HUES48 (cell line): ENCODE data around the gene FOSB.
A peak's percentile ranks its signal among the peaks of the same experiment; 100 is the strongest.

ENCODE experiments used
- H3K27ac ChIP-seq: one replicate; pipeline ENCODE4 v1.7.0; 2013; ENCODE audit warnings: low read depth, low read length, inconsistent platforms
- H3K27me3 ChIP-seq: 2 replicates; pipeline ENCODE4 v1.6.1; 2013; ENCODE audit warnings: mild to moderate bottlenecking, low read length; ENCODE audit not compliant: control insufficient read depth, insufficient read depth
- H3K36me3 ChIP-seq: 2 replicates; pipeline ENCODE4 v1.6.1; 2013; ENCODE audit warnings: low read length; ENCODE audit not compliant: control insufficient read depth, insufficient read depth
- H3K4me1 ChIP-seq: 2 replicates; pipeline ENCODE4 v1.6.1; 2013; ENCODE audit warnings: mild to moderate bottlenecking, low read length; ENCODE audit not compliant: control insufficient read depth, insufficient read depth
- H3K4me3 ChIP-seq: 2 replicates; pipeline ENCODE4 v1.5.1; 2013; ENCODE audit warnings: mild to moderate bottlenecking, low read depth, low read length
- H3K9ac ChIP-seq: 2 replicates; pipeline ENCODE4 v1.6.1; 2013; ENCODE audit warnings: mild to moderate bottlenecking, low read depth, low read length, moderate library complexity
- H3K9me3 ChIP-seq: 2 replicates; pipeline ENCODE4 v1.6.1; 2013; ENCODE audit warnings: low read length; ENCODE audit not compliant: control insufficient read depth, insufficient read depth

FOSB gene

DNA sequence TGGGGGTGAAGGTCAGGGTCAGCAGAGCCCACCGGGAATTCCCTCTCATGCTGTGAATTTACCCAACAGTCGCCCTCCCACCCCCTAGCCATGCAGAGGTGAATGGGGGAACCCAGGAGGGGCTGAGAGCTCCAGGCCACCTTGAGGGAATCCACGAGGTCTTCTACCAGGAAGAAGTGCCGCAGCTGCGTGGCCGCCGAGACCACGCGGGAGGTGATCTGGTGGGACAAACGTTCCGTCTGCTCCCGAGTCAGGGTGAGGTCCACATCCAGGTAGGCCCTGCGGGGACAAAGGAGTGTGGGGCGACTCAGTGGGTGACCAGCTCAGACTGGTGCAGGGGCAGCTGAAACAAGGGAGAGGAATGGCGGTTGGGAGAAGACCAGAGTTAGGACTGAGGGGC is 20.9 kb downstream of the FOSB start:
- H3K27ac ChIP-seq = no peak overlapping the region
- no peak overlapping the region for H3K4me3 ChIP-seq
- H3K27me3 ChIP-seq = no peaks in the 10 kb centered on the region
- no peak overlapping the region for H3K9ac ChIP-seq
- peaks cover 10% of the 10 kb centered on the region for H3K4me1 ChIP-seq
- H3K36me3 ChIP-seq = 0 out of 2 replicates have a peak, but pooled peaks cover 9% of the 10 kb centered on the region
- H3K9me3 ChIP-seq = no peaks in the 10 kb centered on the region

GRCh38 chr19:45489216-45489855 is 21.5 kb downstream of the FOSB start:
- no peak overlapping the region for H3K27ac ChIP-seq
- no peak overlapping the region for H3K4me3 ChIP-seq
- no peaks in the 10 kb centered on the region for H3K27me3 ChIP-seq
- H3K36me3 ChIP-seq = 0 out of 2 replicates have a peak, but pooled peaks cover 12% of the 10 kb centered on the region
- H3K4me1 ChIP-seq = peaks cover 10% of the 10 kb centered on the region
- H3K9ac ChIP-seq = no peak overlapping the region
- no peaks in the 10 kb centered on the region for H3K9me3 ChIP-seq

- peaks cover 7% of the 10 kb centered on the region; the same call in 1 of the 2 replicates for H3K4me1 ChIP-seq
- H3K36me3 ChIP-seq = 0 out of 2 replicates have a peak, but pooled peaks cover 12% of the 10 kb centered on the region
- no peaks in the 10 kb centered on the region for H3K9me3 ChIP-seq
- no peaks in the 10 kb centered on the region for H3K27me3 ChIP-seq
- H3K9ac ChIP-seq = no peak overlapping the region
- H3K4me3 ChIP-seq = peak overlapping the region; percentile 69; the same call in 1 of the 2 replicates
- no peak overlapping the region for H3K27ac ChIP-seq
Measured at GRCh38 chr19:45492137-45492626, 24.4 kb downstream of the FOSB start.

- Histone ChIP-seq H3K36me3 (0 out of 2 replicates have a peak, but pooled peaks cover 10% of the 10 kb centered on the region), H3K27ac (peak overlapping the region; percentile 87), H3K4me3 (peak overlapping the region; percentile 69), H3K27me3 (no peaks in the 10 kb centered on the region), H3K9ac (no peak overlapping the region; the same call in 1 of the 2 replicates), H3K9me3 (no peaks in the 10 kb centered on the region), H3K4me1 (peaks cover 11% of the 10 kb centered on the region)
Measured at GRCh38 chr19:45492627-45493470, 25.1 kb downstream of the FOSB start.

DNA sequence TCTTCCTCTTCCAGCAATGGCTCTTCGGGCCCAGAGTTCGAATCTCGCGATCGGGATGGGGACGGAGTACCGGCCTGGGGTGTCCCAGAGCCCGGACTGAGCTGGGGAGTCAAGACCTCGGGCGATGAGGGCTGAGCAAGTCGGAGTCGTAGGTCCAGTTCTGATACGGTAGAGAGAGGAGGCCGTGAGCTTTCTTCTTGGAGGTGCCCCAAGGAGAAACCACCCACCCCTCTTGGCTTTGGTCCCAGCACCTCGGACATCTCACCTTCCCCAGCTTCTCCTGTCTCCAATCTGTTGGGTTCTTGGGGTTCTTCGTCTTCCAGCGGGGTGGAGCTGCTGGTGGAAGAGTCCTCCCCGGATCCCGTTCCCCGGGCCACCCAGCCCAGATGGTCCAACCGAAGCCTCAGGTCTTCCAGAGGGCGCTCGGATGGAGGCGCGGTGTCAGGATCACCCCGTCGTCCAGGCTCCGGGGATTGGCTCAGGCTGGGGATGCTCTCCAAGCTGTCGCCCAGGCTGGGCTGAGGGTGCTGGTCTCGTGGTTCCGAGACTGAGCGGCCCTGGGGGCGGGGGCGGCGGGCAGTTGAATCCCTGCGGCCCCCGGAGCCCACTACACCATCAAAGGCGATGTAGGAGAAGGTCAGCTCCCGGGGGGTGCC is 26.6 kb downstream of the FOSB start:
- Histone ChIP-seq H3K27ac (no peak overlapping the region), H3K4me1 (peaks cover 16% of the 10 kb centered on the region), H3K9ac (no peak overlapping the region), H3K36me3 (0 out of 2 replicates have a peak, but pooled peaks cover 4% of the 10 kb centered on the region), H3K9me3 (no peaks in the 10 kb centered on the region), H3K27me3 (peaks cover 8% of the 10 kb centered on the region; the same call in 1 of the 2 replicates), H3K4me3 (no peak overlapping the region)

DNA sequence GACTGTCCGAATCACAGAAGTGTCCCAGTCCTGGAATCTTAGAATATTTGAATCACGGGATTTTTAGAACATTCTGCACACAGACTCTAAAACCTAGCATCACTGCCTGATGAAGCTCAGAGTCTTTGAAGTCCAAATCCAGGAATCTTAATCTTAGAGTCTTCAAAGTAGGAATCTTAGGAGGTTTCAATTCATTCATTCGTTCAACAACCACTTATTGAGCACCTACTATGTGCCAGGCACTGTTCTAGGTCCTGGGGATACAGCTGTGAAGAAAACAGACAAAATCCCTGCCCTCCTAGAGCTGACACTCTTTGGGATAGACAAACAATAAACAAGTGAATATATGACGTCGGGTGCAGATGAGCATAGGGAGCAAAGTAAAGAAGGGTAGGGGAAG is 27.4 kb downstream of the FOSB start:
- 0 out of 2 replicates have a peak, but pooled peaks cover 4% of the 10 kb centered on the region for H3K36me3 ChIP-seq
- H3K4me3 ChIP-seq = no peak overlapping the region
- peaks cover 16% of the 10 kb centered on the region for H3K4me1 ChIP-seq
- no peak overlapping the region for H3K27ac ChIP-seq
- peaks cover 8% of the 10 kb centered on the region; the same call in 1 of the 2 replicates for H3K27me3 ChIP-seq
- H3K9me3 ChIP-seq = no peaks in the 10 kb centered on the region
- H3K9ac ChIP-seq = no peak overlapping the region

DNA sequence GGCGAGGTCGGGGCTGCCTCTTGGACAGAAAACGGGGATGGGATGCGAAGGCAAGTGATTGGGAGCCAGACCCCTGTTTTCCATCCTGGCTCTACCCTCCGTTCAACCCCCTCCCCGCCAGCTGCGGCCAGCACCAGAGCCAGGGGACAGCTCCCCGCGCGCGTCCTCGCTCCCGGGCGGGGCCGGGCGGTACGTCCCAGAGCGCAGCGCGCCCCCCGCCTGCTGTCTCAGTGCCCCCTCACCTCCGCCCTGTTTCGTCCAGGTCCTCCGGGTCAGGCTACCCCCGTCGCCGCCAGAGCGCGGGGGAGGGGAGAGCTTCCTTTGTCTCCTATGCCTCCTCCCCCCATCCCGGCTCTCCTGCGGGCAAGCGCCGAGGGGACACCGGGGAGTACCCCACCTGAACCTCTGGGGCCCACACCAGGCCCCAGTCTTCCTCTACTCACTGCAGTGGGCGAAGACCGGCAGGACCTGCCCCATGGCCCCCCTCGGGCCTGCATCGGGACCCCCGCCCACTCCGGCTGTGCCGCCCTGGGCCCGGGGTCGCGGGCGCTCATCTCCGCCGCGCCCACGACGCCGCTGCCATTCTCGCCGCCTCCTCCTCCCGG is 28.7 kb downstream of the FOSB start:
- H3K9ac ChIP-seq = peak overlapping the region; percentile 27; the same call in 1 of the 2 replicates
- peak overlapping the region; percentile 75 for H3K27ac ChIP-seq

GRCh38 chr19:45497791-45498190 is 30.0 kb downstream of the FOSB start:
- Histone ChIP-seq H3K4me1 (peaks cover 27% of the 10 kb centered on the region), H3K4me3 (peak overlapping the region; percentile 49), H3K9ac (no peak overlapping the region), H3K9me3 (no peaks in the 10 kb centered on the region), H3K27me3 (peaks cover 8% of the 10 kb centered on the region; the same call in 1 of the 2 replicates), H3K36me3 (0 out of 2 replicates have a peak, but pooled peaks cover 4% of the 10 kb centered on the region), H3K27ac (no peak overlapping the region)

More for the DNA sequence above, 28.7 kb downstream of the FOSB start:
- Histone ChIP-seq H3K9me3 (no peaks in the 10 kb centered on the region), H3K27me3 (peaks cover 8% of the 10 kb centered on the region; the same call in 1 of the 2 replicates), H3K4me3 (peak overlapping the region; percentile 78), H3K36me3 (0 out of 2 replicates have a peak, but pooled peaks cover 4% of the 10 kb centered on the region), H3K4me1 (peaks cover 22% of the 10 kb centered on the region)

DNA sequence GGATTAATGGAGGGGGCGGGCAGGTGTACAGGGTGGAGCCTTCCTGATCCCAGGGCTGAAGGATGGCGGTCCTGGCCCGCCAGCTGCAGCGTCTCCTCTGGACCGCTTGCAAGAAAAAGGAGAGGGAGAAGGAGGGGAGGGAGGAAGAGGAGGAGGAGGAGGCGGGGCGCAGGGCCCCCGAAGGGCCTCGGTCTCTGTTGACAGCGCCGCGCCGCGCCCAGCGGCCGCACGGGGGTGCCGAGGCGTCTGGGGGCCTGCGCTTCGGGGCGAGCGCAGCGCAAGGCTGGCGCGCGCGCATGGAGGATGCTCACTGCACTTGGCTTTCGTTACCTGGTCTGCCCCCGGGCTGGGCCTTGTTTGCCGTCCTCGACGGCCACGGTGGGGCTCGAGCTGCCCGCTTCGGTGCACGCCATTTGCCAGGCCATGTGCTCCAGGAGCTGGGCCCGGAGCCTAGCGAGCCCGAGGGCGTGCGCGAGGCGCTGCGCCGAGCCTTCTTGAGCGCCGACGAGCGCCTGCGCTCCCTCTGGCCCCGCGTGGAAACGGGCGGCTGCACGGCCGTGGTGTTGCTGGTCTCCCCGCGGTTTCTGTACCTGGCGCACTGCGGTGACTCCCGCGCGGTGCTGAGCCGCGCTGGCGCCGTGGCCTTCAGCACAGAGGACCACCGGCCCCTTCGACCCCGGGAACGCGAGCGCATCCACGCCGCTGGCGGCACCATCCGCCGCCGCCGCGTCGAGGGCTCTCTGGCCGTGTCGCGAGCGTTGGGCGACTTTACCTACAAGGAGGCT is 30.8 kb downstream of the FOSB start, which contains the start of gene PPM1N:
PPM1N (plus strand) TSS at position 33 of the 785 bp plus-strand sequence; CDS start at position 63, 30 bp downstream.
- Histone ChIP-seq H3K27me3 (peaks cover 8% of the 10 kb centered on the region; the same call in 1 of the 2 replicates), H3K36me3 (0 out of 2 replicates have a peak, but pooled peaks cover 4% of the 10 kb centered on the region), H3K4me1 (peaks cover 20% of the 10 kb centered on the region), H3K9me3 (no peaks in the 10 kb centered on the region), H3K9ac (0 out of 2 replicates have a peak within 1 kb of the TSS, but pooled peaks have one; percentile 2), H3K27ac (no peak within 1 kb of the TSS), H3K4me3 (peak within 1 kb of the TSS; percentile 67)
